GM18870 (cell line): ENCODE measurements around the gene MYH14.

Experiments used
- ATAC-seq: cut with Tn5 transposase; IDR thresholded peaks from one replicate; pipeline ENCODE4 v1.9.1; 2021; ENCODE audit warnings: moderate library complexity; ENCODE audit not compliant: unreplicated experiment

Gene MYH14

DNA sequence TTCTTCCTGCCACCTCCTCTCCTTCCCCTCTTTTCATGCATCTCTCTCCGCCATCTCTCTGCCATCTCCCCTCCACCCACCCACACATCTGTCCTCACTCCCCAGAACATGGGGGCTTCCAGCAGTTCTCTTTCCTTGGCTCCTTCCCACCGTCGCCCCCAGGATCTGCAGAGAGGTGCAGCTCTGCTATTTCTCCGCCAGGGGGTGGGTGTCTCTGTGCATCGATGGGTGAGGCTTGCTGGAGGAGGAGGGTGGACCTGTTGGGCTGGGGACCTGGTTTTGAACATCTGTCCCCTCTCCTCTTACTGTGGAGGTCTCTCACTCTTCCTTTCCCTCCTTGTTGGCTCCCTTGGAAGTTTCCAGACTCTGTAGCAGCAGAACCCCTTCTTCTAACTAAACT lies 51.7 kb downstream of the MYH14 start:
- ATAC-seq, result no peak

DNA sequence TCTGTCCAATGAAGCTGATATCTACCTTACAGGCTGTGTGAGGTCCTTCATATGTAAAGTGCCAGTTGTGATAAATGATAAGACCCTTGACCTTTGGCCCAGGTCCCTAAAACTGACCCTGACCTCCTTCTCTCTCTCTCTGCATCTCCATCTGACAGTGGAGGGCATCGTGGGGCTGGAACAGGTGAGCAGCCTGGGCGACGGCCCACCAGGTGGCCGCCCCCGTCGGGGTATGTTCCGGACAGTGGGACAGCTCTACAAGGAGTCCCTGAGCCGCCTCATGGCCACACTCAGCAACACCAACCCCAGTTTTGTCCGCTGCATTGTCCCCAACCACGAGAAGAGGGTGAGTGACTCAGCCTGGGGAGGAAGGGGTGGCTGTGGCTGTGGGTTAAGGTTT lies 53.7 kb downstream of the MYH14 start:
- ATAC-seq, result no peak

DNA sequence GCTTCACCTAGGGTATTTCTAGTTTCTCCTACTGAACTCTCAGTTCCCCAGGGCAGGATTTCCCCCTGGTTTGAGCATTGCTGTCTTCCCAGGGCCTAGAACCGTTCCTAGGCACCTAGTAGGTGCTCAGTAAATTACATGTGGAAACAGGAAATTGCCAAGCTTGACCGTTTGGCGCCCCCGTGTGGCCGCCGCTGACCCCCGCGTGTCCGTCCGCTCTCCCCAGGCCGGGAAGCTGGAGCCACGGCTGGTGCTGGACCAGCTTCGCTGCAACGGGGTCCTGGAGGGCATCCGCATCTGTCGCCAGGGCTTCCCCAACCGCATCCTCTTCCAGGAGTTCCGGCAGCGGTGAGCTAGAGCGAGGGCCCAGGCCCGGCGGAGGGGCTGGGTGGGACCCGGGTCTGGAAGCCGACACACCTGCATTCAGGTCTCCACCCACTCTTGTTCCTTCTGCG lies 55.5 kb downstream of the MYH14 start:
- no peak for ATAC-seq

DNA sequence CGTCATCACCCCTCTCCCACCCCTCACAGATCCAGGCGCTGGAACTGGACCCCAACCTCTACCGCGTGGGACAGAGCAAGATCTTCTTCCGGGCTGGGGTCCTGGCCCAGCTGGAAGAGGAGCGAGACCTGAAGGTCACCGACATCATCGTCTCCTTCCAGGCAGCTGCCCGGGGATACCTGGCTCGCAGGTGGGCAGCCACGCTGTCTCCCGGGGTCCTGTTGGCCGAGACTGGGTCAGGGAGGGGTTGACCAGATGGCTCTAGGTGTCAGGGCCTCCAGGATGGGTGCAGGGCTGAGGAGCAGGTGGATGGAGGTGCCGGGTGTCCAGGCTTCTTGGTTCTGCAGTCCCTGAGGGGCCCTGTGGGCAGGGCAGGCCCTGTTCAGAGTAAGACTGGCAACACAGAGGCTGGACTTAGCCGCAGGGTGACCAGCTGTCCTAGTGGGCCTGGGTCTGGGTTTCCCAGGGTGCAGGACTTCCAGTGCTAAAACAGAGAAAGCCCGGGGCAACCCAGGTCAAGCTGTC lies 58.1 kb downstream of the MYH14 start:
- ATAC-seq, result no peak

DNA sequence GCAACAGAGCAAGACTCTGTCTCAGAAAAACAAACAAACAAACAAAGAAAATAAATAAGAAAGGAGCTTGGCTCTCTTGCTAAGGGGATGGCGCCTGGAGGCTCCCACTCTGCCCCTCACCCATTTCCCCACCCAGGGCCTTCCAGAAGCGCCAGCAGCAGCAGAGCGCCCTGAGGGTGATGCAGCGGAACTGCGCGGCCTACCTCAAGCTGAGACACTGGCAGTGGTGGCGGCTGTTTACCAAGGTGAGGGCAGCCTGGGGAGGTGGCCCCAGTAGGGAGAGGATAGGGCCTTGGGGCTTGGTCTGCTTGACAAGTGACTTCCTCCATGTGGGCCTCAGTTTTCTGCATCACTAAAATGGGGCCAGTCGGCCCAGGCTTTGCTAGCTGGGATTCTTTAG lies 59.8 kb downstream of the MYH14 start:
- no peak for ATAC-seq

DNA sequence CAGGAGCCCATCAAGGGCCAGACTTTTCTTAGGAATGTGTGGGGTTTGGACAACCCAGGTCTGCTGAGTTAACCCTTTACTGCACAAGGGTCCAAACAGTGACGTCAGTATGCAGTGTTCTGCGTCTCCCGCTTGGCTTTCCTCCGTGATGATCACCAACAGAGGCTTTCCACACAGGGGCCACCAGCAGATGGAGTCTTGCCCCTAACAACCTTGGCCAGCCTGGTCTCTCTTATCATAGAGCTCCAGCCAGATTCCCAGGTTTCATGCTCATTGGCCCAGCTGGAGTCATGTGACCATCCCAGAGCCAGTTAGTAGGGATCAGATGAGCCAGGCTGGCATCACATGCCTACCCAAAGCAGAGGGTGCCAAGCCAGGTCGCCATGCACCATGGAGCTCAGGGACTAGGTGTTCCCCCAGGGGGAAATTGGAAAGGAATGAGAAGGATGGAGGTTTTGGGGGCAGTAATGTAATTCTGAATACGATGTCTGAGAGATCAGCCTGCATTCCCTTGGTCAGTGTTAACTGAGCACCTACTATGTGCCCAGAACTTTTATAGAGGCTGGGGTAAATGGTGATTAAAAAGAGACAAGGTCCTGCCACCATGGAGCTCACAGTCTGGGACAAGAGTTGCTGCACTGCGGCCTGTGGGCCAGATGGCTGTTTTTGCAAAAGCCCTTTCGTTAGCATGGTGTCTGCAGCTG lies 61.2 kb downstream of the MYH14 start:
- ATAC-seq, result no peak

DNA sequence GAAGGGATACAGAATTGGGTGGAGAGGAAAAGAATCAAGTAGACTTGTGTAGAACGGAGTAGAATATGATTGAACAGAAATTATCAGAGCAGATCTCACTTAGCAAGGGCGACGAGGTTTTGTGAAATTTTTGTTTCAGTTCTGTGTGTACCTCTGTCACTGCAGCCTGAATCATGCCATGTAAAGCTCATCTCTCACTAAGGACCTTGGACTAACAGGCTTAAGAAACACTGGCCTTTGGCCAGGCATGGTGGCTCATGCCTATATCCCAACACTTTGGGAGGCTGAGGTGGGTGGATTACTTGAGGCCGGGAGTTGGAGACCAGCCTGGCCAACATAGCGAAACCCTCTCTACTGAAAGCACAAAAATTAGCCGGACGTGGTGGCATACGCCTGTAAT lies 62.6 kb downstream of the MYH14 start:
- ATAC-seq, result no peak

DNA sequence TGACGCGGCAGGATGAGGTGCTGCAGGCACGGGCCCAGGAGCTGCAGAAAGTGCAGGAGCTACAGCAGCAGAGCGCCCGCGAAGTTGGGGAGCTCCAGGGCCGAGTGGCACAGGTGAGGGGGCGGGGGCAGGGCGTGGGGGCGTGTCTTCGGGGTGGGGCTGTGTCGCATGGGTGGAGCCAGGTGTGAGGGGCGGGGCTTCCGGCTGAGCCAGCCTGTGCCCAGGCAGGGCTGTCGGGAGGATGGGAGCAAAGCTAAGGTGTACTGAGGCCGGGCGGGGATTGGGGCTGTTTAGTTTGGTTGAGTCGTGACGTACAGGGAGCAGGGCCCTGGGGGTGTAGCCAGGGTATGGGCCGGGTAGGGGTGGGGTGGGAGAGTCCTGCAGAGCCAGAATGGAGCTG lies 63.5 kb downstream of the MYH14 start:
- ATAC-seq, result no peak

DNA sequence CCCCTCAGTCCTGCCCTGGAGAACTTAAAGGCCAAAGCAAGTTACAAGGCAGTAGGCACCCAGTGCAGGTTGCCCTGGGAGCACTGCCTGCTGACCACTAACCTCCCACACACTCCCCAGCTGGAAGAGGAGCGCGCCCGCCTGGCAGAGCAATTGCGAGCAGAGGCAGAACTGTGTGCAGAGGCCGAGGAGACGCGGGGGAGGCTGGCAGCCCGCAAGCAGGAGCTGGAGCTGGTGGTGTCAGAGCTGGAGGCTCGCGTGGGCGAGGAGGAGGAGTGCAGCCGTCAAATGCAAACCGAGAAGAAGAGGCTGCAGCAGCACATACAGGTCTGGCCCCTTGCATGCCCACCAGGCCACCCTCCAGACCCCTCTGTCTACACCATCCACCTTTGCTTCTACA lies 64.6 kb downstream of the MYH14 start:
- ATAC-seq, result no peak

DNA sequence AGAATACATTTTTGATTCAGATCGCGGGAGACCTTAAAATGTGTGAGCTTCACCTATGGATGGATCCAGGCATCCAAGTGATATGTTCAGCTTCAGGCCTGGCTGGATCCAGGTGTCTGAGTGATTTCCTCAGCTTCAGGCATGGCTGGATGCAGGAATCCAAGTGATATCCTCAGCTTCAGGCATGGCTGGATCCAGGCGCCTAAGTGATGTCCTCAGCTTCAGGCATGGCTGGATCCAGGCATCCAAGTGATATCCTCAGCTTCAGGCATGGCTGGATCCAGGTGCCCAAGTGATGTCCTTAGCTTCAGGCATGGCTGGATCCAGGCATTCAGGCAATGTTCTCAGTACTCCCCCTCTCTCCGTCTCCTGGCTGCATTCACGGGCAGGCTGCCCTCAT lies 65.1 kb downstream of the MYH14 start:
- ATAC-seq, result no peak

DNA sequence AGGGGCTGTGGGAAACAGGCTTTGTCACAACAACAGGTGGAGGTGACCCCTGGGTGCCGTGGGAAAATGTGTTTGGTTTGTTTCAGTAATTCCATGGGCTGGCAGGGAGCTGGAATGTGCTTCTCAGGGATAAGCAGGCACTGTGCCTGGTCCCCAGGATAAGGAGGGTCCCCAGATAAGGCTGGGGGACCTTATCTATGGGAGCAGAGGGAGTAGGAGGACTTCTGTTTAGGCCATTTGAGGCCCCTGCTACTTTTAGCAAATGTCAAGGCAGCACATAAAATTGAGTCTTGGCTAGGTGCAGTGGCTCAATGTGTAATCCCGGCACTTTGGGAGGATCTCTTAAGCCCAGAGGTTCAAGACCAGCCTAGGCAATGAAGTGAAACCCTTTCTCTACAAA lies 66.2 kb downstream of the MYH14 start:
- ATAC-seq, result no peak

DNA sequence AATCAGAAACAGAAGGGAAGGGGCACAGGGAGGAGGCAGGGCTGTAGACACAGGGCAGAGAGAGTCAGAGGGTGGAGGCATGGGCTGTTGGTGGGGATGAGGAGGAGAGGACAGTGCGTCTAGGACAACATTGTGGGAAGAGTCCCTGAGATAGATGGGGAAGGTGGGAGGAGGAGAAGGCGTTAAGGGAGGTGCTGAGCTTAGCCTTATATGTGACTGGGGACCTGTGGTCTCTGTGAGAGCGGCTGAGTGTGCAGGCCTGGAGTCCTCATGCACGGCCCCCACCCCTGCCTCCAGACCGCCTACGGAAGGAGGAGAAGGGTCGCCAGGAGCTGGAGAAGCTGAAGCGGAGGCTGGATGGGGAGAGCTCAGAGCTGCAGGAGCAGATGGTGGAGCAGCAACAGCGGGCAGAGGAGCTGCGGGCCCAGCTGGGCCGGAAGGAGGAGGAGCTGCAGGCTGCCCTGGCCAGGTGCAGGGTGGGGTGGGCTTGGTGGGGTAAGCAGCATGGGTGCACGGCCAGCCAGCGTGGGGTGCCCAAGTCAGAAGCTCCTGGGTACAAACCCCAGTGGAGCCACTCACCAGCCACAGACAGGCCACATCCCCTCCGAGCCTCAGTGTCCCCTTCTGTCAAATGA lies 69.0 kb downstream of the MYH14 start:
- no peak for ATAC-seq

DNA sequence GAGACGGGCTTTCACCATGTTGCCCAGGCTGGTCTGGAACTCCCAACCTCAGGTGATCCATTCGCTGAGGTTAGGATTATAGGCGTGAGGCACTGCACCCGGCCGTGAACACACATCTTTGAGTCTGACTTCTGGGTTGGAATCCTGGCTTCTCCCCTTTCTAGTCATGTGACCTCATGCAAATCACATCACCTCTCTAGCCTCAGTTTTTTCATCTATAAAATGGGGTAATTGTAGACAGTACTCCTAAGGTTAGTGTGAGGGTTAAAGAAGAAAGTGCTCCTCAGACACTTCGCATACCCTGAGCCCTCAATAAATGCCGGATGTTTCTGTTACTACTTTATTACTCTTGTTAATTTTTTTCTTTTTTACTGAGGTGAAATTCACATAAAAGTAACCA lies 70.4 kb downstream of the MYH14 start:
- ATAC-seq, result no peak

DNA sequence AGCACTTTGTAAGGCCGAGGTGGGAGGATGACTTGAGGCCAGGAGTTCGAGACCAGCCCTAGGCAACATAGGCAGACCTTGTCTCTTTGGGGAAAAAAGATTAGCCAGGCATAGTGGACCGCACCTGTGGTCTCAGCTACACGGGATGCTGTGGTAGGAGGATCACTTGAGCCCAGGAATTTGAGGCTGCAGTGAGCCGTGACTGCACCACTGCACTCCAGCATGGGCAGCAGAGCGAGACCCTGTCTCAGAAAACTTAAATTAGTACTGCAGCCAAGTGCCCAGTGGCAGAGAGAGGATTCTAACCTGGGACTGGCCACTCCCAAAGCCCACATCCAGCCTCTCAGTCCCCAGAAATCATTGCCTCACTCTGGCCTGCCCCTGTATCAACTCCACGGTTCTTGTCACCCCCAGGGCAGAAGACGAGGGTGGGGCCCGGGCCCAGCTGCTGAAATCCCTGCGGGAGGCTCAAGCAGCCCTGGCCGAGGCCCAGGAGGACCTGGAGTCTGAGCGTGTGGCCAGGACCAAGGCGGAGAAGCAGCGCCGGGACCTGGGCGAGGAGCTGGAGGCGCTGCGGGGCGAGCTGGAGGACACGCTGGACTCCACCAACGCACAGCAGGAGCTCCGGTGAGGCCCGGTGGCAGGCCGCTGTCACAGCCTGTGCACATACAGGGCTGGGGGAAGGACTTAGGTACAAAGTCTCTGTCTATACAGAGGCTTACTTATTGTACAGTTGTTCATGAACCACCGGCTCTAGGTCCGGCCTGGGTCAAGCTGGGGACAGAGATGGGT lies 72.4 kb downstream of the MYH14 start:
- no peak for ATAC-seq

DNA sequence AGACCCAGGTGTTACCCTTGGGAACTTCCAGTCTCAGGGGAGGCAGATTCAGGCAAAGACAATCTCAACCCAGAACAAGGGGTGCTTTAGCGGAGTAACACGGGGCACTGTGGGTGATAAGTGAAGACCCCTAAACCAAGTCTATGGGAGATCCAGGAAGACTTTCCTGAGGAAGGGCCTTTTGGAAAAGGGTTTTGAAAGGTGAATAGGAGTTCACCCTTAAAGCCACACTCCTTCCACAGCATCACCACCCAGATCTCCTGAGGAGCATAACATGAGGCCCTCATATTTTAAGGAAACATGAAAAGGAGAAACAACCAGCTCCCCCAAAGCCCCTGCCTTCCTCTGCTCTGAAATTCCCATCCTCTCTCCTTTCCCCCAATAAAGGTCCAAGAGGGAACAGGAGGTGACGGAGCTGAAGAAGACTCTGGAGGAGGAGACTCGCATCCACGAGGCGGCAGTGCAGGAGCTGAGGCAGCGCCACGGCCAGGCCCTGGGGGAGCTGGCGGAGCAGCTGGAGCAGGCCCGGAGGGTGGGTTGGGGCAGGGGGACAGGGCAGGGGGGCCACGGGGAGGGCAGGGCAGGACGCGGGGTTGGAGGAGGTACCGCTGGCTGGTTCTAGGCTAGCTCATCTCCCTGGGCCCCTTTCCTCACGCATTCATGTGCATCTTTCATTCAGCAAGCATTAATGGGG lies 73.1 kb downstream of the MYH14 start:
- no peak for ATAC-seq

DNA sequence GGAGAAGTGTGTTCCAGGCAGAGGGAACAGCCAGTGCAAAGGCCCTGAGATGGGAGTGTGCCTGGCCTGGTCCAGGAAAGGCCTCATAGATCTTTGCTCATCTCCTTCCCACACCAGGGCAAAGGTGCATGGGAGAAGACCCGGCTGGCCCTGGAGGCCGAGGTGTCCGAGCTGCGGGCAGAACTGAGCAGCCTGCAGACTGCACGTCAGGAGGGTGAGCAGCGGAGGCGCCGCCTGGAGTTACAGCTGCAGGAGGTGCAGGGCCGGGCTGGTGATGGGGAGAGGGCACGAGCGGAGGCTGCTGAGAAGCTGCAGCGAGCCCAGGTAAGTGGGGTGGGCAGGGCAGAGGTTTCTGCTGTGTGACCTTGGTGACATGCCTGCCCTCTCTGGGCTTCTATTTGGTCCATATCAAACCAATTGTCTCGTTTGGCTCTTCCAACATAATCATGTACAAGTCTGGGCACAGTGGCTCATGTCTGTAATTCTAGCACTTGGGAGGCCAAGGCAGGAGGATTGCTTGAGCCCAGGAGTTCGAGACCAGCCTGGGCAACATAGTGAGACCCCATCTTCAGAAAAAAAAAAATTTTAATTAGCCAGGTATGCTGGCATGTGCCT lies 74.7 kb downstream of the MYH14 start:
- no peak for ATAC-seq

DNA sequence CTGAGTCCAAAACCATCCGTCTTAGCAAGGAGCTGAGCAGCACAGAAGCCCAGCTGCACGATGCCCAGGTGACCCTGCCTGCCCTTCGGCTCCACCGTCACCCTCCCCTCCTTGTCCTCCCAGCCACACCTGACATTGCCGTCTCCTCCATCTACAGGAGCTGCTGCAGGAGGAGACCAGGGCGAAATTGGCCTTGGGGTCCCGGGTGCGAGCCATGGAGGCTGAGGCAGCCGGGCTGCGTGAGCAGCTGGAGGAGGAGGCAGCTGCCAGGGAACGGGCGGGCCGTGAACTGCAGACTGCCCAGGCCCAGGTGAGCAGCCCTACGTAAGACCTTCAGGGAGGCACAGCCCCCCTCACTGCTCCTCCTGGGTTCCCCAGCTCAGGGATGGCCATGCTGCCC lies 76.7 kb downstream of the MYH14 start:
- no peak for ATAC-seq

DNA sequence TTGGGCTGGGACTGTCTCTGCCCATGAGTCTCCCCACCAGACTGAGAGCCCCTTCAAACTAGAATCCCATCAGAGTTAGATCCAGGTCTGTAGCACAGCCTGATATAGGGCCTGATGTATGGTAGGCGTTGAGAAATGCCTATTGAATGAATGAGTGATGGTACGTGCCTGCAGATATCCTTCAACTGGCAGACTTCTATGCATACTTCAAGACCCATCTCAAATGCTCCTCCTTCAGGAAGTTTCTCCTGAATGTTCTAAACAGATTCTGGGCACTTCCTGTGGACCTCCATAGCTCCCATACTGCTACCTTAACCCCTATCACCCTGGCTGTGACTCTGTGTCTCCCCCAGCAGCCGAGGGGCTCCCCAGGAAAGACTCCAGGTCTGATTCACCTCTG lies 77.6 kb downstream of the MYH14 start:
- ATAC-seq, result no peak

DNA sequence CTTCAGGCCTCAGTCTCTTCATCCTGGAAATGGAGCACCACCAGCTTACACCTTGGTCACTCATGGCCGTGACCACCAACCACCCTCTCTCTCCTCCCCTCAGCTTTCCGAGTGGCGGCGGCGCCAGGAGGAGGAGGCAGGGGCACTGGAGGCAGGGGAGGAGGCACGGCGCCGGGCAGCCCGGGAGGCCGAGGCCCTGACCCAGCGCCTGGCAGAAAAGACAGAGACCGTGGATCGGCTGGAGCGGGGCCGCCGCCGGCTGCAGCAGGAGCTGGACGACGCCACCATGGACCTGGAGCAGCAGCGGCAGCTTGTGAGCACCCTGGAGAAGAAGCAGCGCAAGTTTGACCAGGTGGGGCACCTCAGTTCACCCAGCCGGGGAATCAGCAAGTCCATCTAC lies 78.1 kb downstream of the MYH14 start:
- ATAC-seq, result no peak

DNA sequence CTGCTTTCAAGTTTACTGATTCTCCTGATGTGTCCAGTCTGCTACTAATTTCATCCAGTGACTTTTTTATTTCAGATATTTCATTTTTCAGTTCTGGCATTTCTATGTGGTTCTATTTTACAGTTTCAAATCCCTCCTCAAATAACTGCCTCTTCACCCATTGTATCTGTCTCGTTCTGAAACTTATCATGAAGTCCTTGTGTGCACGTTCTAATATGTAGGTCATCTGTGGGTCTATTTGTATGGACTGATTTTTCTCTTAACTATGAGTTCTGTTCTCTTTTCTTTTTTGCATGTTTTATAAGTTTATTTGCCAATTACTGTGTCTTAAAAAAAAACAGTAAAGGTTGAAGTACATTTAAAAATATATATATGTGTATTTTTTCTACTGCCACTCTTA lies 82.4 kb downstream of the MYH14 start:
- no peak for ATAC-seq

DNA sequence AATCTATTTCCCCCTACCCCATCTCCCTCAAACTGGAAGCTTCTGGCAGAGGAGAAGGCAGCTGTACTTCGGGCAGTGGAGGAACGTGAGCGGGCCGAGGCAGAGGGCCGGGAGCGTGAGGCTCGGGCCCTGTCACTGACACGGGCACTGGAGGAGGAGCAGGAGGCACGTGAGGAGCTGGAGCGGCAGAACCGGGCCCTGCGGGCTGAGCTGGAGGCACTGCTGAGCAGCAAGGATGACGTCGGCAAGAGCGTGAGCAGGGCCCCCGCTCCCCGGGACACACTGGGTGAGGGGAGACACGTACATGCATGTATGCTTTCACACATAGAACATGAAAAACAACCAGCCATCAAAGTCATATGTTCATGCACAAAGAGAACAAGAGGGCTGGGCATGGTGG lies 83.0 kb downstream of the MYH14 start:
- ATAC-seq, result no peak
